OCI-LY7 (cell line): Measurements from ENCODE around the gene ANKRD40. TPM values are rescaled to one million over a fixed set of nuclear protein-coding genes. Genes with fewer than 3 reads are reported as not detected.
"Not testable (repeated sequence)": the region's sequence is repeated elsewhere in the genome, so short reads cannot be mapped to it uniquely, and the experiment has no call there.

Experiments
- BruUV-seq: library from RNA; stranded (reverse); fragments of 400-500 nt; replicated peaks from 2 replicates; lab custom pipeline; 2021; lab: Mats Ljungman, UMichigan
- CTCF ChIA-PET: fragments of 300-600 bp; sonication (Branson Sonifier 250); formaldehyde crosslinking; loops from one replicate; lab custom pipeline; 2022; ENCODE audit warnings: antibody characterized with exemption; ENCODE audit not compliant: unreplicated experiment; lab: Charles Lee
- POLR2A ChIA-PET: fragments of 300-600 bp; sonication (Branson Sonifier 250); formaldehyde crosslinking; loops from one replicate; lab custom pipeline; 2022; ENCODE audit warnings: antibody characterized with exemption; lab: Charles Lee
- DNase-seq: peaks from one replicate; pipeline ENCODE4 v3.0.0-alpha.2; 2015; ENCODE audit warnings: low spot score
- H2AFZ ChIP-seq: fragments of 200-600 bp; sonication (generic), shearing (Covaris generic); 2 replicates; pipeline ENCODE4 v1.6.1; 2014; ENCODE audit warnings: mild to moderate bottlenecking, antibody characterized with exemption, low read length, moderate library complexity
- H3K27ac ChIP-seq: fragments of 200-600 bp; sonication (generic); 2 replicates; pipeline ENCODE4 v1.5.1; 2014; ENCODE audit warnings: mixed run types, low read depth, mild to moderate bottlenecking, moderate library complexity, low read length, inconsistent platforms; ENCODE audit not compliant: poor library complexity, severe bottlenecking
- H3K36me3 ChIP-seq: fragments of 200-600 bp; sonication (generic); 2 replicates; pipeline ENCODE4 v1.6.1; 2014; ENCODE audit warnings: mild to moderate bottlenecking, antibody characterized with exemption, low read length, moderate library complexity, mixed read lengths; ENCODE audit not compliant: insufficient read depth
- H3K4me1 ChIP-seq: fragments of 200-600 bp; sonication (generic); 2 replicates; pipeline ENCODE4 v1.5.1; 2014; ENCODE audit warnings: mild to moderate bottlenecking, low read length; ENCODE audit not compliant: insufficient read depth, poor library complexity, severe bottlenecking
- H3K4me2 ChIP-seq: fragments of 200-600 bp; sonication (generic); 2 replicates; pipeline ENCODE4 v1.6.1; 2014; ENCODE audit warnings: mild to moderate bottlenecking, low read length
- H3K4me3 ChIP-seq: fragments of 200-600 bp; sonication (generic); 2 replicates; pipeline ENCODE4 v1.5.1; 2014; ENCODE audit warnings: mild to moderate bottlenecking, low read depth, low read length; ENCODE audit not compliant: poor library complexity, severe bottlenecking
- H3K79me2 ChIP-seq: fragments of 200-600 bp; sonication (generic); 2 replicates; pipeline ENCODE4 v1.6.1; 2016; ENCODE audit warnings: low read depth, mild to moderate bottlenecking, low read length, moderate library complexity, mixed read lengths; ENCODE audit not compliant: insufficient read depth
- H3K9me2 ChIP-seq: fragments of 200-600 bp; sonication (generic); 2 replicates; pipeline ENCODE4 v1.6.1; 2016; ENCODE audit warnings: mild to moderate bottlenecking, low read length, mixed read lengths; ENCODE audit not compliant: insufficient read depth
- H3K9me3 ChIP-seq: fragments of 200-600 bp; sonication (generic); 2 replicates; pipeline ENCODE4 v1.6.1; 2014; ENCODE audit warnings: mild to moderate bottlenecking, mixed run types, low read length, mixed read lengths
- H4K20me1 ChIP-seq: fragments of 200-600 bp; sonication (generic); 2 replicates; pipeline ENCODE4 v1.6.1; 2014; ENCODE audit warnings: mild to moderate bottlenecking, antibody characterized with exemption, low read length, moderate library complexity, mixed read lengths; ENCODE audit not compliant: insufficient read depth
- CTCF ChIP-seq: fragments of 200-600 bp; sonication (generic); conservative IDR thresholded peaks from 2 replicates; pipeline ENCODE4 v1.5.1; 2014; ENCODE audit warnings: mild to moderate bottlenecking, antibody characterized with exemption, low read length, moderate library complexity, mixed read lengths
- EZH2phosphoT487 ChIP-seq: fragments of 200-600 bp; sonication (generic); IDR thresholded peaks from 2 replicates; pipeline ENCODE4 v1.6.1; 2018; ENCODE audit warnings: low read depth, borderline replicate concordance, mild to moderate bottlenecking, mixed run types, antibody characterized with exemption, low read length, moderate library complexity, mixed read lengths
- intact Hi-C: fragments of 100-400 bp; cut with micrococcal nuclease; formaldehyde crosslinking; loops from one replicate; pipeline ENCODE4 v1.10.0; 2022; ENCODE audit not compliant: unreplicated experiment
- total RNA-seq, 2 experiments: library from RNA; depleted of rRNA in 1 of 2; stranded (reverse); fragments of >200 nt in 1 of 2; shearing (Covaris generic) in 1 of 2; gene quantifications; 2 replicates each; pipeline ENCODE4 v1.2.3, GENCODE V29; 2014 to 2022

Gene ANKRD40
- total RNA-seq, 2 experiments from 2014 or later = 27.7 to 47.9 TPM

GRCh38 chr17:50728112-50728429, 20.4 kb upstream of the ANKRD40 start:
- peaks cover 35% of the 10 kb centered on the region for H3K4me1 ChIP-seq
- CTCF ChIA-PET = no interaction called here

GRCh38 chr17:50725769-50726655, 18.3 kb upstream of the ANKRD40 start:
- Histone ChIP-seq H3K4me3 (no peak overlapping the region), H3K27ac (no peak overlapping the region), H3K9me2 (no peaks in the 10 kb centered on the region), H3K4me2 (no peak overlapping the region), H4K20me1 (peaks cover 54% of the 10 kb centered on the region), H3K4me1 (peaks cover 35% of the 10 kb centered on the region), H2AFZ (no peak overlapping the region), H3K36me3 (peaks cover 75% of the 10 kb centered on the region), H3K79me2 (peaks cover 100% of the 10 kb centered on the region), H3K9me3 (no peaks in the 10 kb centered on the region)
- POLR2A ChIA-PET = interaction anchor here (1.2 kb wide), 1 partner anchor 17 kb away, joined by 3 read pairs; no protein-coding TSS in a partner anchor
- intact Hi-C loops = no loop called here
- CTCF ChIA-PET = no interaction called here
- no peak for DNase-seq
- no TSS peak for BruUV-seq
- no peak for TF ChIP-seq EZH2phosphoT487
- no peak for TF ChIP-seq CTCF

More at GRCh38 chr17:50728112-50728429, 20.4 kb upstream of the ANKRD40 start:
- Histone ChIP-seq H3K9me2 (no peaks in the 10 kb centered on the region), H4K20me1 (peaks cover 42% of the 10 kb centered on the region), H3K4me3 (no peak overlapping the region), H3K36me3 (peaks cover 69% of the 10 kb centered on the region), H3K79me2 (peaks cover 100% of the 10 kb centered on the region), H3K4me2 (no peak overlapping the region), H3K9me3 (no peaks in the 10 kb centered on the region), H3K27ac (no peak overlapping the region), H2AFZ (no peak overlapping the region)
- POLR2A ChIA-PET = no interaction called here
- BruUV-seq = no TSS peak
- intact Hi-C loops = no loop called here
- TF ChIP-seq EZH2phosphoT487 (no peak), CTCF (no peak)
- DNase-seq = no peak

- intact Hi-C loops, DNase-seq, H3K27ac ChIP-seq, H3K9me2 ChIP-seq, H3K4me2 ChIP-seq, H3K4me3 ChIP-seq, H3K9me3 ChIP-seq, CTCF ChIA-PET, BruUV-seq, H2AFZ ChIP-seq: not testable (repeated sequence)
- Histone ChIP-seq H3K79me2 (peaks cover 100% of the 10 kb centered on the region), H4K20me1 (peaks cover 64% of the 10 kb centered on the region), H3K4me1 (peaks cover 35% of the 10 kb centered on the region), H3K36me3 (peaks cover 82% of the 10 kb centered on the region)
- POLR2A ChIA-PET = interaction anchor here (0.6 kb wide), 1 partner anchor 18 kb away, joined by 3 read pairs; no protein-coding TSS in a partner anchor
These were observed 16.9 kb upstream of the ANKRD40 start for GRCh38 chr17:50724622-50725021.
